Measurements from ENCODE around the gene VWA3A. TPM values are rescaled to one million over a fixed set of nuclear protein-coding genes. Genes with fewer than 3 reads are reported as not detected.
"Not testable (repeated sequence)": the region's sequence is repeated elsewhere in the genome, so short reads cannot be mapped to it uniquely, and the experiment has no call there.

VWA3A gene, protein sequence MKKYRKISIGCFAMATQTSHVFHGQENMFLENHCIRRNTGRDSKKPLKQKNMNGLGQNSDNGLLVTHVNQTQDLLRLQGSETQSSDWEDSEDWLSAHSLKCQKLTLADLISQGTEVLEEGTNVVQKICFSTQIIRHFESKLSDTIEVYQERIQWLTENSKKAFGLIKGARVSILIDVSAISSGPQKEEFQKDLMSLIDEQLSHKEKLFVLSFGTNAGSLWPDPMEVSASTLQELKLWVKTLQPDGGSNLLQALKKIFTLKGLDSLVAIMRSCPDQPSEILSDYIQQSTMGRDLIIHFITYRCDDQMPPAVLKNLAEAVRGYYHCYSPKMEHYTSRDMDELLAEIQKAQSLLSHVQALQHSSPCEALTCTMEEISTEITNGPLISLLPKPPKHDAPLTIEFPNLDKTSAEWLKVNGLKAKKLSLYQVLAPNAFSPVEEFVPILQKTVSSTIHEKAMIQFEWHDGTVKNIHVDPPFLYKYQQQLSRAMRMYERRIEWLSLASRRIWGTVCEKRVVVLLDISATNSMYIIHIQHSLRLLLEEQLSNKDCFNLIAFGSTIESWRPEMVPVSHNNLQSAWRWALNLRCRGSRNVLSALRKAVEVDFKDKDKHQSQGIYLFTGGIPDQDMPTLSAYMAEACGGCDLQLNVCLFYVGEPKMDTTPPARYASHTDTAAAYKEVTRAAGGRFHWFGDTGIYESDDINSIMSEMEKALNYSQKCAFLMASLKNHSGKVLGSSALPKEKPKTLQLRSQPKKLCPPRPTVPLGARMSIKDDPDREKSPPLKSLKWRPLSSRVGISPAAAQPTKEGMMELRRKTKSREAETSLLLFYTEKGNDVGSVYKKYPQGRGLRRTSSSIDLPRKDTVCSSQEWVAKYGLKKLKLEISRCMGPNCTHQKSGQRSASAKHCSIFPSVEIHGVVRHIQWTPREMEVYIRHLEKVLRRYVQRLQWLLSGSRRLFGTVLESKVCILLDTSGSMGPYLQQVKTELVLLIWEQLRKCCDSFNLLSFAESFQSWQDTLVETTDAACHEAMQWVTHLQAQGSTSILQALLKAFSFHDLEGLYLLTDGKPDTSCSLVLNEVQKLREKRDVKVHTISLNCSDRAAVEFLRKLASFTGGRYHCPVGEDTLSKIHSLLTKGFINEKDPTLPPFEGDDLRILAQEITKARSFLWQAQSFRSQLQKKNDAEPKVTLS
- total RNA-seq, result under 1 TPM in 1 of 4 donors, not detected in 3; 0.18 TPM

DNA sequence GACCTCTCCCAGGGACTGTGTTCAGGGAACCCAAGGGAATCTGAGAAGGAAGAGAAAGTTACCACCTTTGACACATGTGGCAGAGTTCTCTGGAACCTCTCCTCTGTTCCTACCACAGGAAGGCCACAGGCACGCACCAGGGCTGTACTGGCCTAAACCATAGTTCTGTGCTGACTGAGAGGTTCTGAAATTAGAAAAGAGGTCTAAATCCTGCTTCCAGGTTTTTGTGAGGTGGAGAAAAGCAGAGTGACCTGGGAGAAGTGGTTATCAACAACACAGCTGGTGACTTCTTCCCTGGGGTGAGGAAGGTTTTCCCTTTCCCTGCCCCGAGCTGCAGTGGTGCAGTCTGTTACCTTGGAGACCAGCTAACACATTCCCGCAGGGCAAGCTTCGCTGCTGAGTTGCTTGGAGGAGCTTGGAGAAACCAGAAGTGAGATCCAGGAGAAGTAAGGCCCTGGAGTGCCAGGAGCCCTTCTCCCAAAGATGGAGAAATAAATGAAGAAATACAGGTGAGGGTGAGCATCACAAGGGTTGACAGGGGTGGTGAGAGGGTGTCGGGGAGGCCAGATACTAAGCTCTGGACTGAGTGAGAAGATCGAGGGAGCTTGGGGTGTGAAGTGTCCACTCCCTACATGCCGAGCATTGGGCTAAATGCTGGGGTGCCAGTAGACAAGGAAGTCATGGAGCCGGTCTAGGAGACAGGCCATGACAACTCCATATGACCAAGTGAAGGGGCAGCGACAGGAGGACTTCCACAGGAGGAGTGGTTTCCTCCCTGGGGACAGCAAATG lies at the start of gene VWA3A:
Gene VWA3A (plus strand): TSS at position 399 of the 791 bp plus-strand sequence. CDS start 97 bp downstream, at position 496.
- no peak within 1 kb of the TSS for H3K27ac ChIP-seq
- no peaks in the 10 kb centered on the region for H3K27me3 ChIP-seq
- TF ChIP-seq POLR2A (IDR thresholded peaks at IDR 0.05), result no peak
- TF ChIP-seq CTCF (IDR thresholded peaks at IDR 0.05), result no peak
- no peak within 1 kb of the TSS for H3K4me3 ChIP-seq
- H3K9me3 ChIP-seq, result no peaks in the 10 kb centered on the region
- no peak for DNase-seq
- H3K36me3 ChIP-seq, result no peaks in the 10 kb centered on the region
- H3K4me1 ChIP-seq, result no peaks in the 10 kb centered on the region

- H3K4me3 ChIP-seq, H3K4me1 ChIP-seq, H3K27ac ChIP-seq, DNase-seq, H3K36me3 ChIP-seq, H3K9me3 ChIP-seq, H3K27me3 ChIP-seq: not testable (repeated sequence)
Observed at GRCh38 chr16:22043882-22044281, 48.5 kb upstream of the VWA3A start.

GRCh38 chr16:22045888-22046287 lies 46.5 kb upstream of the VWA3A start:
- not testable (repeated sequence) for H3K27ac ChIP-seq

GRCh38 chr16:22050963-22051362 lies 41.4 kb upstream of the VWA3A start:
- Histone ChIP-seq H3K27ac (no peak overlapping the region), H3K4me3 (no peak overlapping the region), H3K27me3 (no peaks in the 10 kb centered on the region), H3K36me3 (no peaks in the 10 kb centered on the region), H3K9me3 (no peaks in the 10 kb centered on the region), H3K4me1 (no peaks in the 10 kb centered on the region)
- no peak for DNase-seq
- TF ChIP-seq CTCF (IDR thresholded peaks at IDR 0.05) (no peak), POLR2A (IDR thresholded peaks at IDR 0.05) (no peak)

More at GRCh38 chr16:22045888-22046287, 46.5 kb upstream of the VWA3A start:
- H3K36me3 ChIP-seq, H3K9me3 ChIP-seq, H3K4me1 ChIP-seq, H3K4me3 ChIP-seq, H3K27me3 ChIP-seq, DNase-seq: not testable (repeated sequence)

DNA sequence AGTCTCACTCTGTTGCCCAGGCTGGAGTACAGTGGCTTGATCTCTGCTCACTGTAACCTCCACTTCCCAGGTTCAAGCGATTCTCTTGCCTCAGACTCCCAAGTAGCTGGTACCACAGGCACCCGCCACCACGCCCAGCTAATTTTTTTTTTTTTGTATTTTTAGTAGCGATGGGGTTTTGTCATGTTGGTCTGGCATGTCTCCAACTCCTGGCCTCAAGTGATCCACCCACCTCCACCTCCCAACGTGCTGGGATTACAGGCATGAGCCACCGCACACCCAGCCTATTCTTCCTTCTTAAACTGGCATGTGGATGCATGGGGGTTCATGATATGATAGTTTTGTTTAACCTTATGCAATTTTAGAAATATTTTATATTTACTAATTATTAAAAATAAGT lies 39.4 kb upstream of the VWA3A start:
- no peak overlapping the region for H3K27ac ChIP-seq
- no peak for DNase-seq
- no peaks in the 10 kb centered on the region for H3K4me1 ChIP-seq
- no peaks in the 10 kb centered on the region for H3K9me3 ChIP-seq
- TF ChIP-seq POLR2A (IDR thresholded peaks at IDR 0.05) (no peak), CTCF (IDR thresholded peaks at IDR 0.05) (no peak)
- H3K27me3 ChIP-seq, result no peaks in the 10 kb centered on the region
- H3K36me3 ChIP-seq, result no peaks in the 10 kb centered on the region
- no peak overlapping the region for H3K4me3 ChIP-seq

- Histone ChIP-seq H3K27me3 (no peaks in the 10 kb centered on the region), H3K27ac (no peak overlapping the region), H3K4me1 (no peaks in the 10 kb centered on the region), H3K4me3 (no peak overlapping the region), H3K9me3 (no peaks in the 10 kb centered on the region), H3K36me3 (no peaks in the 10 kb centered on the region)
- TF ChIP-seq CTCF (IDR thresholded peaks at IDR 0.05) (no peak), POLR2A (IDR thresholded peaks at IDR 0.05) (no peak)
- DNase-seq, result no peak
Observed at GRCh38 chr16:22053921-22054341, 38.4 kb upstream of the VWA3A start.
